PC-9 (cell line): ENCODE measurements around the gene ATL1. TPM values are rescaled to one million over a fixed set of nuclear protein-coding genes. Genes with fewer than 3 reads are reported as not detected.
A peak's percentile ranks its signal among the peaks of the same experiment; 100 is the strongest.

Experiments used
- BruUV-seq: library from RNA; stranded (reverse); fragments of 400-500 nt; replicated peaks from 2 replicates; lab custom pipeline; 2021; lab: Mats Ljungman, UMichigan
- CTCF ChIA-PET: fragments of 300-600 bp; sonication (Branson Sonifier 250); formaldehyde crosslinking; loops from one replicate; lab custom pipeline; 2022; ENCODE audit warnings: antibody characterized with exemption; lab: Charles Lee
- POLR2A ChIA-PET: fragments of 300-600 bp; sonication (Branson Sonifier 250); formaldehyde crosslinking; loops from one replicate; lab custom pipeline; 2022; ENCODE audit warnings: antibody characterized with exemption; ENCODE audit not compliant: unreplicated experiment; lab: Charles Lee
- DNase-seq, 2 experiments: peaks; one replicate each; pipeline versions ENCODE4 v3.0.0 to v3.0.0-alpha.2; 2015 to 2022; ENCODE audit warnings: mixed read lengths in 1 of 2
- H2AFZ ChIP-seq: fragments of 200-600 bp; sonication (generic); 2 replicates; pipeline ENCODE4 v1.8.1; 2017; ENCODE audit warnings: antibody characterized with exemption
- H3F3A ChIP-seq: fragments of 200-600 bp; sonication (generic); 2 replicates; pipeline ENCODE4 v1.8.1; 2017; ENCODE audit warnings: antibody characterized with exemption, mild to moderate bottlenecking, low read depth; ENCODE audit not compliant: insufficient read depth
- H3K27ac ChIP-seq: fragments of 200-600 bp; sonication (generic); 2 replicates; pipeline ENCODE4 v1.6.1; 2016; ENCODE audit warnings: mixed run types
- H3K27me3 ChIP-seq: fragments of 200-600 bp; sonication (generic); 2 replicates; pipeline ENCODE4 v1.6.1; 2016; ENCODE audit warnings: low read depth, mixed run types; ENCODE audit not compliant: insufficient read depth
- H3K36me3 ChIP-seq: fragments of 200-600 bp; sonication (generic); 2 replicates; pipeline ENCODE4 v1.6.1; 2016; ENCODE audit warnings: low read depth, mixed run types
- H3K4me1 ChIP-seq: fragments of 200-600 bp; sonication (generic); replicated peaks from 2 replicates; pipeline ENCODE4 v1.6.1; 2016; ENCODE audit warnings: mixed run types; ENCODE audit not compliant: insufficient read depth
- H3K4me2 ChIP-seq: fragments of 200-600 bp; sonication (generic); 2 replicates; pipeline ENCODE4 v1.6.1; 2017; ENCODE audit warnings: mixed run types
- H3K4me3 ChIP-seq: fragments of 200-600 bp; sonication (generic); 2 replicates; pipeline ENCODE4 v1.6.1; 2016; ENCODE audit warnings: mixed run types
- H3K79me2 ChIP-seq: fragments of 200-600 bp; sonication (generic); 2 replicates; pipeline ENCODE4 v1.6.1; 2017; ENCODE audit warnings: low read depth, mixed run types
- H3K9me2 ChIP-seq: fragments of 200-600 bp; sonication (generic); 2 replicates; pipeline ENCODE4 v1.8.1; 2017; ENCODE audit warnings: mild to moderate bottlenecking; ENCODE audit not compliant: insufficient read depth
- H3K9me3 ChIP-seq: fragments of 200-600 bp; sonication (generic); 2 replicates; pipeline ENCODE4 v1.8.1; 2016; ENCODE audit warnings: low read depth; ENCODE audit not compliant: insufficient read depth
- H4K20me1 ChIP-seq: fragments of 200-600 bp; sonication (generic); 2 replicates; pipeline ENCODE4 v1.8.1; 2017; ENCODE audit not compliant: insufficient read depth
- CTCF ChIP-seq: fragments of 200-600 bp; sonication (generic); conservative IDR thresholded peaks from 2 replicates; pipeline ENCODE4 v1.6.1; 2017; ENCODE audit warnings: mixed run types, antibody characterized with exemption, mild to moderate bottlenecking, moderate library complexity
- EZH2 ChIP-seq: fragments of 200-600 bp; sonication (generic); IDR thresholded peaks from 2 replicates; pipeline ENCODE4 v1.8.0; 2017; ENCODE audit warnings: antibody characterized with exemption, low read depth
- intact Hi-C: fragments of 100-400 bp; cut with micrococcal nuclease; formaldehyde crosslinking; loops from one replicate; pipeline ENCODE4 v1.10.0; 2022; ENCODE audit not compliant: unreplicated experiment
- total RNA-seq: library from RNA; stranded (reverse); gene quantifications from 2 replicates; pipeline ENCODE4 v1.2.3, GENCODE V29; 2021

Gene ATL1
- total RNA-seq, 1 experiment from 2014 or later, result 4.3 TPM

DNA sequence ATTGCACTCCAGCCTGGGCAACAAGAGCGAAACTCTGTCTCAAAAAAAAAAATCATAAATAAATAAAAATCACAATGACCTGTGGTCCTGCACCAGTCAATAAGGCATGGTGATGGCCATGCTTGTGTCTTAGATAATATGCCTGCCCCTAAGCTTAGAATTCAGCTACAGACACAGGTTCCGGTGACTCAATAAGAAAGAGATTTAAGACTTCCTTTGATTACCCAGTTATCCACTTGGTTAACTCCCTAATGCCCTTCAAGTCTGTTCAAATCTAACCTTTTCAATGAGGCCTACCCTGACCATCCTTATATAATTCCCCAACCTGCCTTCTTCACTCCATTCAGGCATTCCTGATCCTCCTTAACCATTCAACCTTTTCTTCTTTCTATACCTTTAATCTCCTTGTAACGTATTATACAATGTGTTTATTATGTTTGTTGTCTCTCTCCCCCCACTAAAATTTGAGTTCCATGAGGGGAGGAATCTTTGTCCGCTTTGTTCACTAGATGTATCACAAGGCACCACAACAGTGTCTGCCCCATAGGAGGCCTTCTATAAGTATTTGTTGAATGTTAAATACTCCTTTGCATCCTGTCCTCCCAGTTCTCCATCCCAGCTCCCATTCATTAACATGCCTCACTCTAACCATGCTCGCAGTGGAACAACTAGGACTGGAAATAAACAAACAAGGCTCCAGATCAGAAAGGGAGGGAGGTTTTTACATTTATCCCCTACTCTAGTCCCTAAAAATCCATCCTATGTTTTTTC is 36.5 kb upstream of the ATL1 start:
- no peaks in the 10 kb centered on the region for H3K27me3 ChIP-seq

GRCh38 chr14:50524060-50524459 is 35.9 kb upstream of the ATL1 start:
- Histone ChIP-seq H3K4me2 (no peak overlapping the region), H3K27me3 (no peaks in the 10 kb centered on the region), H3K27ac (no peak overlapping the region), H3K9me3 (no peaks in the 10 kb centered on the region), H3K9me2 (no peaks in the 10 kb centered on the region; the same call in 1 of the 2 replicates), H3K36me3 (0 out of 2 replicates have a peak, but pooled peaks cover 14% of the 10 kb centered on the region), H2AFZ (no peak overlapping the region), H3K4me3 (no peak overlapping the region), H4K20me1 (no peaks in the 10 kb centered on the region), H3K79me2 (peaks cover 99% of the 10 kb centered on the region), H3F3A (peaks cover 26% of the 10 kb centered on the region), H3K4me1 (peaks cover 40% of the 10 kb centered on the region)
- intact Hi-C loops, result no loop called here
- BruUV-seq, result no TSS peak
- POLR2A ChIA-PET, result no interaction called here
- TF ChIP-seq EZH2 (no peak), CTCF (no peak)
- no peak for DNase-seq
- CTCF ChIA-PET, result no interaction called here

More for the DNA sequence above, 36.5 kb upstream of the ATL1 start:
- peaks cover 25% of the 10 kb centered on the region for H3F3A ChIP-seq
- H3K4me3 ChIP-seq, result no peak overlapping the region
- 0 out of 2 replicates have a peak, but pooled peaks cover 14% of the 10 kb centered on the region for H3K36me3 ChIP-seq
- no peak overlapping the region for H3K27ac ChIP-seq
- POLR2A ChIA-PET, result no interaction called here
- H3K4me1 ChIP-seq, result peaks cover 34% of the 10 kb centered on the region
- H3K9me2 ChIP-seq, result no peaks in the 10 kb centered on the region; the same call in 1 of the 2 replicates
- H3K9me3 ChIP-seq, result no peaks in the 10 kb centered on the region
- H4K20me1 ChIP-seq, result no peaks in the 10 kb centered on the region
- peaks cover 97% of the 10 kb centered on the region for H3K79me2 ChIP-seq
- H2AFZ ChIP-seq, result no peak overlapping the region
- no TSS peak for BruUV-seq
- intact Hi-C loops, result no loop called here
- H3K4me2 ChIP-seq, result no peak overlapping the region
- TF ChIP-seq CTCF (no peak), EZH2 (no peak)
- CTCF ChIA-PET, result no interaction called here
- no peak for DNase-seq

- BruUV-seq, result no TSS peak
- CTCF ChIA-PET, result no interaction called here
- H3K4me3 ChIP-seq, result no peak overlapping the region
- H3K9me3 ChIP-seq, result no peaks in the 10 kb centered on the region
- H3K4me1 ChIP-seq, result peaks cover 48% of the 10 kb centered on the region
- peak in 1 of 2 experiments; percentile 68 for DNase-seq
- POLR2A ChIA-PET, result no interaction called here
- no peak for TF ChIP-seq CTCF
- TF ChIP-seq EZH2, result no peak
- no peak overlapping the region for H3K4me2 ChIP-seq
- H3K27me3 ChIP-seq, result no peaks in the 10 kb centered on the region
- peaks cover 100% of the 10 kb centered on the region for H3K79me2 ChIP-seq
- intact Hi-C loops, result no loop called here
- no peaks in the 10 kb centered on the region; the same call in 1 of the 2 replicates for H3K9me2 ChIP-seq
- H2AFZ ChIP-seq, result no peak overlapping the region
- 0 out of 2 replicates have a peak, but pooled peaks cover 14% of the 10 kb centered on the region for H3K36me3 ChIP-seq
- H3F3A ChIP-seq, result peaks cover 26% of the 10 kb centered on the region
- no peak overlapping the region for H3K27ac ChIP-seq
- no peaks in the 10 kb centered on the region for H4K20me1 ChIP-seq
Observed at GRCh38 chr14:50524731-50525515, 35.0 kb upstream of the ATL1 start.
